Measurements from ENCODE around the gene COX6A2. TPM values are rescaled to one million over a fixed set of nuclear protein-coding genes. Genes with fewer than 3 reads are reported as not detected.

COX6A2 gene
- total and polyA plus RNA-seq, 8 donors, result 1.4 to 8.2 TPM; not detected in 6

DNA sequence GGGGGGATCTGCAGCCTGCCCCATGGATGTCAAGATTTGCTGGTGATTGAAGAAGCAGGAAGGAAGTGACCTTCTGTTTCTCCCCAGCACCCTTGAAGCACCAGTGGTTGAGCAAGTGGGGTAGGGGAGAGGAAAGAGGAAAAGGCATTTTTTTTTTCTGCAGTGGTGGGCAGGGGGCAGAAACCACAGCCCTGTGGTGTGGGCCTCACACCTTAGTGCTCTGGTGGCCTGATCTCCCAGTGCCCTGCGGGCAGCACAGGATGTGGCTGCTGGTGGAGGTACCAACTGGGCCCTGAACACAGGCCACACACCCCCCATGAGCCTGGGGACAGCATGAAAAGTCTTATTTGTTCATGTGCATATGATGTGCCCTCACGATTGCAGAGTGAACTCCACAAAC lies 28.0 kb downstream of the COX6A2 start:
- intact Hi-C loops (cut with DNase I; ENCODE audit: low total_unique reads), result no loop called here
- no peak for TF ChIP-seq POLR2A (IDR thresholded peaks at IDR 0.05)
- no peak for TF ChIP-seq EP300 (IDR thresholded peaks at IDR 0.05)
- TF ChIP-seq, protein P1, sequence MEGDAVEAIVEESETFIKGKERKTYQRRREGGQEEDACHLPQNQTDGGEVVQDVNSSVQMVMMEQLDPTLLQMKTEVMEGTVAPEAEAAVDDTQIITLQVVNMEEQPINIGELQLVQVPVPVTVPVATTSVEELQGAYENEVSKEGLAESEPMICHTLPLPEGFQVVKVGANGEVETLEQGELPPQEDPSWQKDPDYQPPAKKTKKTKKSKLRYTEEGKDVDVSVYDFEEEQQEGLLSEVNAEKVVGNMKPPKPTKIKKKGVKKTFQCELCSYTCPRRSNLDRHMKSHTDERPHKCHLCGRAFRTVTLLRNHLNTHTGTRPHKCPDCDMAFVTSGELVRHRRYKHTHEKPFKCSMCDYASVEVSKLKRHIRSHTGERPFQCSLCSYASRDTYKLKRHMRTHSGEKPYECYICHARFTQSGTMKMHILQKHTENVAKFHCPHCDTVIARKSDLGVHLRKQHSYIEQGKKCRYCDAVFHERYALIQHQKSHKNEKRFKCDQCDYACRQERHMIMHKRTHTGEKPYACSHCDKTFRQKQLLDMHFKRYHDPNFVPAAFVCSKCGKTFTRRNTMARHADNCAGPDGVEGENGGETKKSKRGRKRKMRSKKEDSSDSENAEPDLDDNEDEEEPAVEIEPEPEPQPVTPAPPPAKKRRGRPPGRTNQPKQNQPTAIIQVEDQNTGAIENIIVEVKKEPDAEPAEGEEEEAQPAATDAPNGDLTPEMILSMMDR (IDR thresholded peaks at IDR 0.05), result no peak
- no peak for TF ChIP-seq POLR2AphosphoS5 (IDR thresholded peaks at IDR 0.05)
- Histone ChIP-seq H3K36me3 (no peaks in the 10 kb centered on the region), H3K9me3 (peaks cover 0 to 13% (median 6%) of the 10 kb centered on the region in 4 donors), H3K4me1 (no peaks in the 10 kb centered on the region), H3K4me3 (no peak overlapping the region), H3K27me3 (peaks cover 0 to 18% (median 3%) of the 10 kb centered on the region in 3 donors), H3K27ac (peak overlapping the region in 1 of 5 donors; percentile 28)
- no peak for DNase-seq
- WGBS, 5 donors, result 37 to 88% (median 68%) methylated on average over 2 of the region's 2 CpGs

DNA sequence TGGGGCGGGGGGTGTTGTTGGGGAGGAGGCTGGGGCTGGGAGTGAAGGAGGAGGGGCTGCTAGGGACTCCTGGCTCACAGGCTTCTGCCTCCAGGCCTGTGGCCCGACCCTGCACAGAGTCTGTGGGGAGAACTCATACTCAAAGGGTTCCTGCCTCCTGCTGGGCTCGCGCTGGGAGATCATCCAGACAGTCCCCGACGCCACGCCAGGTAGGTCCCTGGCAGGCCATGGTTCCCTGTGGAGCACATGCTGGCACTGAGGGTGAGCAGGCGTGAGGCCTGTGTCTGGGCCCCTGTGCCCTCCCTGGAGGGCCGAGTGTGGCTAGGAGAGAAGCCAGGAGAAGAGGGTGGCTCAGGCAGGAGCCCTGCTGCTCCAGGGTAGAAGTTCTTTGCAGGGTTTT lies 30.5 kb downstream of the COX6A2 start:
- peaks cover 0 to 13% (median 6%) of the 10 kb centered on the region in 4 donors for H3K9me3 ChIP-seq
- H3K4me3 ChIP-seq, result no peak overlapping the region
- peaks cover 0 to 31% (median 9%) of the 10 kb centered on the region in 3 donors for H3K27me3 ChIP-seq
- DNase-seq, result no peak
- no peaks in the 10 kb centered on the region for H3K4me1 ChIP-seq
- no peak overlapping the region for H3K27ac ChIP-seq
- no peaks in the 10 kb centered on the region for H3K36me3 ChIP-seq
- TF ChIP-seq POLR2A (IDR thresholded peaks at IDR 0.05), result no peak
- no peak for TF ChIP-seq EP300 (IDR thresholded peaks at IDR 0.05)
- no peak for TF ChIP-seq POLR2AphosphoS5 (IDR thresholded peaks at IDR 0.05)
- TF ChIP-seq, protein P1 (IDR thresholded peaks at IDR 0.05), result no peak
- 63 to 77% (median 71%) methylated on average over 8 to 9 of the region's 9 CpGs for WGBS, 5 donors
- intact Hi-C loops (cut with DNase I; ENCODE audit: low total_unique reads), result no loop called here

DNA sequence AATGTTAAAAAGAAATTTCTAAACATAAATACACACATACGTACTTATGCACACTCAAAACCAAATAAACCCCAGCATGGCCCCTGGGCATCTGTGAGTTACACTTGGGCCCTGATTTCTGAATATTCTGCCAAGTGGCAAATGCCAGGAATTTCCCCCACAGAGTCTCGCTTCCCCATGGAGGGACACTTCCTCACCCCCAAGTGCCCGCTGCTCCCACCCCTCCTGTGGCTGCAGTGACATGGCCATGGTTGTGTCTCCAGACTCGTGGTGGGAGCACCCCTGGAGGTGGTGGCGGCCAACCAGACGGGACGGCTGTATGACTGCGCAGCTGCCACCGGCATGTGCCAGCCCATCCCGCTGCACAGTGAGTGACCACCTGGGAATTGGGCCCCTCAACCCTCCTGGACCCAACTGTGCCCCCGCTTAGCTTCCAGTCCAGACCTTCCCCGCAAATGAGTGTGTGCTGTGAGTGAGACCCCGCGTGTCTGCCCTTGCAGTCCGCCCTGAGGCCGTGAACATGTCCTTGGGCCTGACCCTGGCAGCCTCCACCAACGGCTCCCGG lies 31.0 kb downstream of the COX6A2 start:
- peaks cover 0 to 32% (median 9%) of the 10 kb centered on the region in 3 donors for H3K27me3 ChIP-seq

DNA sequence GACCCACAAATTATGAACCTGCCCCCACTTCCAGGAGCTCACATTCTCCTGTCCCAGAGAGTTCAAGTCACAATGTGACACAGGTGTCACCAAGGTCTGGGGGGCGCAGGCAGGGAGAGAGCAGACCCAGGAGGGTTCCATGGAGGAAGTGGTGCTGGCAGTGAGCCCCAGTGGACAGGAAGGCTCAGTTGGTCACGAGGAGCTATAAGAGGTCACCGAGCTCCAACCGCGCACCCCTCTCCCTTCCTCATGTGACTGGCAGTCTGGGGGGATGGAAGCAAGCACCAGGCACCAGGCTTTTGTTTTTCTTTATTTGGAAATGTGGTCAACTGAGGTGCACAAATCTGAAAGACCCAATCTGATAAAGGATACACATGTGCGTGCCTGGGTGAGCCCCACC lies 32.5 kb downstream of the COX6A2 start:
- Histone ChIP-seq H3K4me3 (no peak overlapping the region), H3K27ac (no peak overlapping the region), H3K9me3 (peaks cover 0 to 13% (median 6%) of the 10 kb centered on the region in 4 donors), H3K27me3 (peaks cover 0 to 32% (median 9%) of the 10 kb centered on the region in 3 donors), H3K4me1 (no peaks in the 10 kb centered on the region), H3K36me3 (no peaks in the 10 kb centered on the region)
- WGBS, 5 donors, result 46 to 64% (median 54%) methylated on average over 5 to 6 of the region's 6 CpGs
- no peak for DNase-seq
- TF ChIP-seq, protein P1 (IDR thresholded peaks at IDR 0.05), result no peak
- TF ChIP-seq POLR2AphosphoS5 (IDR thresholded peaks at IDR 0.05), result no peak
- no peak for TF ChIP-seq EP300 (IDR thresholded peaks at IDR 0.05)
- TF ChIP-seq POLR2A (IDR thresholded peaks at IDR 0.05), result no peak
- intact Hi-C loops (cut with DNase I; ENCODE audit: low total_unique reads), result no loop called here

More for the DNA sequence above, 31.0 kb downstream of the COX6A2 start:
- no peak overlapping the region for H3K4me3 ChIP-seq
- no peak for DNase-seq
- TF ChIP-seq POLR2AphosphoS5 (IDR thresholded peaks at IDR 0.05), result no peak
- 74 to 84% (median 81%) methylated on average over 10 to 18 of the region's 18 CpGs for WGBS, 5 donors
- peaks cover 0 to 13% (median 6%) of the 10 kb centered on the region in 4 donors for H3K9me3 ChIP-seq
- intact Hi-C loops (cut with DNase I; ENCODE audit: low total_unique reads), result no loop called here
- no peaks in the 10 kb centered on the region for H3K4me1 ChIP-seq
- no peaks in the 10 kb centered on the region for H3K36me3 ChIP-seq
- no peak overlapping the region for H3K27ac ChIP-seq

DNA sequence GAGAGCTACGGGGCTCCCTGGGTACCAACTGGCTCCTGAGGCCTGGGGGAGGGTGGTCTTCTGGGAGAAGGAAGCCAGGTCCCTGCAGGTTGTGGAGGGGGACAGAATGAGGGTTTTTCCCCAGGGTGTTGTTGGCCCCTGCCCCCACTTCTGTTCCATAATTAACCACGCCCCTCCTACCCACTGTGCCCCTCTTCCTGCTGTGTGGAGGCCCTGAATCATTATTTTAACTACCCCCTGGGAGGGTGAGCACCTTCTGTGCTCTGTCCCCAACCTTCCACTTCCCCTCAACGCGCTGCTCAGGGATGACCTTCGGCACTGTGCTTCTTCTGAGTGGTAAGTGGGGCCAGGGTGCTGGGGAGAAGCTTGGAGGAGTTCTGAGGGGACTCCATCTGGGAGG lies 35.1 kb downstream of the COX6A2 start, which contains the start of gene ITGAD:
TSS of gene ITGAD (plus strand) at position 280 of the 400 bp plus-strand sequence. CDS start at position 306, 26 bp downstream.
- H3K27me3 ChIP-seq, result peaks cover 0 to 41% (median 9%) of the 10 kb centered on the region in 3 donors
- DNase-seq, result no peak
- intact Hi-C loops (cut with DNase I; ENCODE audit: low total_unique reads), result no loop called here
- H3K9me3 ChIP-seq, result no peaks in the 10 kb centered on the region
- no peaks in the 10 kb centered on the region for H3K4me1 ChIP-seq
- H3K27ac ChIP-seq, result no peak within 1 kb of the TSS
- H3K4me3 ChIP-seq, result no peak within 1 kb of the TSS
- TF ChIP-seq POLR2A (IDR thresholded peaks at IDR 0.05) (no peak), EP300 (IDR thresholded peaks at IDR 0.05) (no peak), POLR2AphosphoS5 (IDR thresholded peaks at IDR 0.05) (no peak)
- TF ChIP-seq, protein P1 (IDR thresholded peaks at IDR 0.05), result no peak
- no peaks in the 10 kb centered on the region for H3K36me3 ChIP-seq
- 50 to 67% (median 58%) methylated on average over 5 of the region's 5 CpGs for WGBS, 5 donors
